Measurements from ENCODE around the gene ZNF681.
"Not testable (repeated sequence)": the region's sequence is repeated elsewhere in the genome, so short reads cannot be mapped to it uniquely, and the experiment has no call there.

- TF ChIP-seq CTCF (conservative IDR thresholded peaks at IDR 0.05 in 1 of 2, IDR thresholded peaks at IDR 0.05 in 1 of 2; ENCODE audit: extremely low read depth in 1 of 2, insufficient read depth in 1 of 2, low read depth in 1 of 2, low read length in 2 of 2); EZH2 (IDR thresholded peaks at IDR 0.05; ENCODE audit: borderline replicate concordance, low read length): not testable (repeated sequence)
Observed at GRCh38 chr19:23692937-23693336, 65.8 kb downstream of the ZNF681 start.
